ENCODE data around the gene MYRF. TPM values are rescaled to one million over a fixed set of nuclear protein-coding genes. Genes with fewer than 3 reads are reported as not detected.

MYRF gene
- total and polyA plus RNA-seq, 9 of the 15 experiments (the other 6 are each of a cell fraction or from before 2014, with no cell fraction given) = 2.3 to 25.8 (median 7.1) TPM

GRCh38 chr11:61704838-61705237, 47.6 kb upstream of the MYRF start (continued):
- TF ChIP-seq AFF1 (IDR thresholded peaks at IDR 0.05; ENCODE audit: low read depth in 1 of 2, partially characterized antibody in 2 of 2) = peak in 1 of 2 experiments; percentile 48
- no peak for TF ChIP-seq ZNF696 (CRISPR knock-in tag; conservative IDR thresholded peaks at IDR 0.05)
- peak; percentile 70 for TF ChIP-seq PHF20 (IDR thresholded peaks at IDR 0.05; ENCODE audit: partially characterized antibody)
- no peak for TF ChIP-seq E2F3 (CRISPR knock-in tag; IDR thresholded peaks at IDR 0.05)
- no peak for TF ChIP-seq ZNF12 (CRISPR knock-in tag; IDR thresholded peaks at IDR 0.05)

Measured in K562 (cell line).